WTC11 (cell line): Measurements from ENCODE around the gene SPTBN4. TPM values are rescaled to one million over a fixed set of nuclear protein-coding genes. Genes with fewer than 3 reads are reported as not detected.

Source experiments
- ATF1 ChIP-seq: sonication (generic); formaldehyde crosslinking; IDR thresholded peaks from 2 replicates; pipeline ENCODE4 v1.8.1; 2023; ENCODE audit warnings: mild to moderate bottlenecking, moderate library complexity, missing genetic modification reagents
- CREM ChIP-seq: sonication (generic); formaldehyde crosslinking; IDR thresholded peaks from 2 replicates; pipeline ENCODE4 v1.8.1; 2022; ENCODE audit warnings: mild to moderate bottlenecking, missing genetic modification reagents, moderate library complexity
- E2F4 ChIP-seq: sonication (generic); formaldehyde crosslinking; IDR thresholded peaks from 2 replicates; pipeline ENCODE4 v1.8.1; 2022; ENCODE audit warnings: low read depth, mild to moderate bottlenecking, moderate library complexity, missing genetic modification reagents, borderline replicate concordance
- ESRRA ChIP-seq: sonication (generic); formaldehyde crosslinking; IDR thresholded peaks from 2 replicates; pipeline ENCODE4 v1.8.1; 2022; ENCODE audit warnings: mild to moderate bottlenecking, missing genetic modification reagents, borderline replicate concordance
- GRHL2 ChIP-seq: fragments of 250-450 bp; sonication (Bioruptor Pico); IDR thresholded peaks from 2 replicates; pipeline ENCODE4 v1.8.0; 2022; ENCODE audit warnings: mild to moderate bottlenecking, moderate library complexity; ENCODE audit not compliant: insufficient replicate concordance, severe bottlenecking
- GTF2I ChIP-seq: fragments of 250-450 bp; sonication (Bioruptor Pico); conservative IDR thresholded peaks from 2 replicates; pipeline ENCODE4 v1.4.0; 2021; ENCODE audit warnings: mild to moderate bottlenecking
- HMGXB4 ChIP-seq: sonication (generic); formaldehyde crosslinking; IDR thresholded peaks from 2 replicates; pipeline ENCODE4 v1.8.1; 2023; ENCODE audit warnings: mild to moderate bottlenecking, moderate library complexity, missing genetic modification reagents
- MXD4 ChIP-seq: fragments of 250-450 bp; sonication (Bioruptor Pico); IDR thresholded peaks from 2 replicates; pipeline ENCODE4 v1.8.0; 2021; ENCODE audit warnings: mild to moderate bottlenecking, moderate library complexity, borderline replicate concordance
- OVOL2 ChIP-seq: fragments of 250-450 bp; sonication (Bioruptor Pico); IDR thresholded peaks from 2 replicates; pipeline ENCODE4 v1.9.0; 2021; ENCODE audit warnings: mild to moderate bottlenecking, borderline replicate concordance
- SMAD3 ChIP-seq: sonication (generic); formaldehyde crosslinking; IDR thresholded peaks from 2 replicates; pipeline ENCODE4 v1.8.0; 2022; ENCODE audit warnings: missing genetic modification reagents, mild to moderate bottlenecking, borderline replicate concordance
- SMAD4 ChIP-seq: sonication (generic); formaldehyde crosslinking; IDR thresholded peaks from 2 replicates; pipeline ENCODE4 v1.8.0; 2022; ENCODE audit warnings: mild to moderate bottlenecking, missing genetic modification reagents
- SP1 ChIP-seq: sonication (generic); formaldehyde crosslinking; conservative IDR thresholded peaks from 2 replicates; pipeline ENCODE4 v1.8.1; 2022; ENCODE audit warnings: missing genetic modification reagents
- USF2 ChIP-seq: sonication (generic); formaldehyde crosslinking; IDR thresholded peaks from 2 replicates; pipeline ENCODE4 v1.8.1; 2023; ENCODE audit warnings: mild to moderate bottlenecking, missing genetic modification reagents, moderate library complexity
- ZMAT4 ChIP-seq: fragments of 250-450 bp; sonication (Bioruptor Pico); IDR thresholded peaks from 2 replicates; pipeline ENCODE4 v1.9.0; 2021; ENCODE audit warnings: mild to moderate bottlenecking
- ZNF138 ChIP-seq: sonication (generic); formaldehyde crosslinking; conservative IDR thresholded peaks from 2 replicates; pipeline ENCODE4 v1.8.1; 2022; ENCODE audit warnings: mild to moderate bottlenecking, moderate library complexity, missing genetic modification reagents
- ZNF281 ChIP-seq: sonication (generic); formaldehyde crosslinking; IDR thresholded peaks from 2 replicates; pipeline ENCODE4 v1.8.0; 2023; ENCODE audit warnings: mild to moderate bottlenecking, missing genetic modification reagents
- ZNF317 ChIP-seq: sonication (generic); formaldehyde crosslinking; IDR thresholded peaks from 2 replicates; pipeline ENCODE4 v1.8.1; 2023; ENCODE audit warnings: low read depth, mild to moderate bottlenecking, moderate library complexity, missing genetic modification reagents, borderline replicate concordance
- ZNF396 ChIP-seq: fragments of 250-450 bp; sonication (Bioruptor Pico); IDR thresholded peaks from 2 replicates; pipeline ENCODE4 v1.8.0; 2021; ENCODE audit warnings: mild to moderate bottlenecking, moderate library complexity, borderline replicate concordance
- ZNF425 ChIP-seq: fragments of 250-450 bp; sonication (Bioruptor Pico); conservative IDR thresholded peaks from 2 replicates; pipeline ENCODE4 v1.9.0; 2021; ENCODE audit warnings: mild to moderate bottlenecking
- ZNF512 ChIP-seq: sonication (generic); formaldehyde crosslinking; IDR thresholded peaks from 2 replicates; pipeline ENCODE4 v1.8.1; 2022; ENCODE audit warnings: missing genetic modification reagents, borderline replicate concordance
- ZNF532 ChIP-seq: fragments of 250-450 bp; sonication (Bioruptor Pico); IDR thresholded peaks from 2 replicates; pipeline ENCODE4 v1.9.0; 2021; ENCODE audit warnings: mild to moderate bottlenecking, borderline replicate concordance
- total RNA-seq: library from RNA; stranded (reverse); gene quantifications from 3 replicates; pipeline ENCODE4 v1.2.3, GENCODE V29; 2021

Gene SPTBN4
- total RNA-seq, 1 experiment from 2014 or later = 2.8 TPM

GRCh38 chr19:40512473-40513344 lies 45.9 kb downstream of the SPTBN4 start (continued):
- TF ChIP-seq OVOL2 (CRISPR knock-in tag) = no peak
- TF ChIP-seq SMAD3 (CRISPR knock-in tag) = peak; percentile 97
- TF ChIP-seq E2F4 (CRISPR knock-in tag) = peak; percentile 84; the same call in 1 of the 2 replicates
- peak; percentile 93; the same call in 1 of the 2 replicates for TF ChIP-seq ESRRA (CRISPR knock-in tag)
- TF ChIP-seq ZNF281 (CRISPR knock-in tag) = peak; percentile 88; the same call in 1 of the 2 replicates
- TF ChIP-seq ZNF396 (CRISPR knock-in tag) = no peak
- TF ChIP-seq ATF1 = no peak
- peak; percentile 42 for TF ChIP-seq SP1 (CRISPR knock-in tag)
- TF ChIP-seq ZMAT4 (CRISPR knock-in tag) = no peak
- TF ChIP-seq ZNF138 (CRISPR knock-in tag) = peak; percentile 94
- TF ChIP-seq ZNF512 (CRISPR knock-in tag) = no peak; the same call in 1 of the 2 replicates
- 0 out of 2 replicates have a peak, but pooled peaks have one; percentile 41 for TF ChIP-seq HMGXB4 (CRISPR knock-in tag)
- TF ChIP-seq ZNF425 (CRISPR knock-in tag) = no peak
- no peak for TF ChIP-seq MXD4 (CRISPR knock-in tag)
- no peak for TF ChIP-seq GRHL2 (CRISPR knock-in tag)
- TF ChIP-seq ZNF317 (CRISPR knock-in tag) = peak; percentile 61; the same call in 1 of the 2 replicates
- TF ChIP-seq GTF2I (CRISPR knock-in tag) = no peak
- TF ChIP-seq CREM (CRISPR knock-in tag) = peak; percentile 78
- peak; percentile 83; the same call in 1 of the 2 replicates for TF ChIP-seq SMAD4 (CRISPR knock-in tag)
- no peak for TF ChIP-seq ZNF532 (CRISPR knock-in tag)
- TF ChIP-seq USF2 (CRISPR knock-in tag) = peak; percentile 91
